ENCODE results near the gene CCL22. TPM values are rescaled to one million over a fixed set of nuclear protein-coding genes. Genes with fewer than 3 reads are reported as not detected.
"Not testable (repeated sequence)": the region's sequence is repeated elsewhere in the genome, so short reads cannot be mapped to it uniquely, and the experiment has no call there.

CCL22 gene
- total RNA-seq, 1 donor from 2014 or later, result not detected

DNA sequence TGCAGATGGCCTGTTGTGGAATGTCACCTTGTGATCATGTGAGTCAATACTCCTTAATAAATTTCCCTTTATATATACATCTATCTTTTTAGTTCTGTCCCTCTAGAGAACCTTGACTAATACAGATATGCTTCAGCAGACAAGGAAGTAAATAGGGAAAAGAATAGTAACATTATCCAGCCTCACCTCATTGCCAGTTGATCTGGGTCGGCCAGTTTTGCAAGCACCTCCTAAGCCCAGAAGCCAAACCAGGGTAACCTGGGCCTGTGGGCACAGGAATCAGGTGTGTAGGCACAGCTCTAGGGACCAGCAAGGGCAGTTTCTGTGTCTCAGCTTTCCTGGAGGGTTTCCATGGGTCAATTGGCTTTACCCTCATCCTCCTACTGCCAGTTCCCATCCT lies 34.1 kb downstream of the CCL22 start:
- no peak for DNase-seq (ENCODE audit: low read depth in 2 of 2)

- DNase-seq (ENCODE audit: low read depth in 2 of 2), result peak in 1 of 2 donors; percentile 24
Measured at GRCh38 chr16:57394444-57394843, 35.9 kb downstream of the CCL22 start.

- DNase-seq (ENCODE audit: low read depth in 2 of 2), result no peak
Measured at GRCh38 chr16:57395026-57395425, 36.4 kb downstream of the CCL22 start.

DNA sequence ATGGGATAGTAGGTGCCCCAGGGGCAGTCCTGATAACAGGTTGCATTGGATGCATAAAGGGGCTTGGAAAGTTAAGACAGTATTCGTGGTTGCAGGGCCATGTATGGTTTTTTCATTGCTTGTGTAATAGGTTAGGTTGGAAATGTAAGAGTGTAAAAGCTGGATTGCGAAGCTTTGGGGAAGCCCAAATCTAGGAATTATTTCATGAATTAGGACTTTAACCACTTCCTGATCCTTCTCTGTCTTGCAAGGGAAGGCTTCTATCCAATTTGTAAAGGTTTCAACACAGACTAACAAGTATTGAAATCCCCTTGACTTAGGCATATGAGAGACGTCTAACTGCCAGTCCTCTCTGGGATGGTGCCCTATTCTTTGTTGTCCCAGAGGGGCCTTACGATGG lies 38.2 kb downstream of the CCL22 start:
- DNase-seq (ENCODE audit: low read depth in 2 of 2), result no peak

DNA sequence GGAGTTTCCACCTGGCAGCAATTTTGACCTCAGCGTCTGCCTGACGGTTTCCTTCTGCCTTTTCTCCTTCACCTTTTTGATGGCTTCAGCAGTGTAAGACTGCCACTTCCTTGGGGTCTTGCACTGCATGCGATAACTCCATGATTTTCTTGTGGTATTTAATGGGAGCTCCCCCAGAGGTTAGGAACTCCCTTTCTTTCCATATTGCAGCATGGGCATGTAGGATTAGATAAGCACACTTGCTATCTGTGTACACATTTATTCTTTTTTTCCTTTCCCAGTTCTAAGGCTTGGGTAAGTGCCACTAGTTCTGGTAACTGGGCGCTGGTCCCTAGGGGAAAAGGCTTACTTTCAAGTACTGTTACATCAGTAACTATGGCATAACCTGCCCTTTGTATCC lies 38.9 kb downstream of the CCL22 start:
- not testable (repeated sequence) for DNase-seq (ENCODE audit: low read depth in 2 of 2)

- no peak for DNase-seq (ENCODE audit: low read depth in 2 of 2)
Measured at GRCh38 chr16:57401943-57402640, 43.5 kb downstream of the CCL22 start.

- no peak for DNase-seq (ENCODE audit: low read depth in 2 of 2)
Measured at GRCh38 chr16:57403965-57404817, 45.6 kb downstream of the CCL22 start, which contains the start of gene CCL17. CCL17 (plus strand) TSS chr16:57404767; CDS start chr16:57413933, 9,166 bp downstream.

- DNase-seq (ENCODE audit: low read depth in 2 of 2), result no peak
Measured at GRCh38 chr16:57405097-57405496, 46.5 kb downstream of the CCL22 start.

- DNase-seq (ENCODE audit: low read depth in 2 of 2), result no peak
Measured at GRCh38 chr16:57406881-57407280, 48.3 kb downstream of the CCL22 start.

- DNase-seq (ENCODE audit: low read depth in 2 of 2), result no peak
Measured at GRCh38 chr16:57407521-57408353, 49.2 kb downstream of the CCL22 start.

DNA sequence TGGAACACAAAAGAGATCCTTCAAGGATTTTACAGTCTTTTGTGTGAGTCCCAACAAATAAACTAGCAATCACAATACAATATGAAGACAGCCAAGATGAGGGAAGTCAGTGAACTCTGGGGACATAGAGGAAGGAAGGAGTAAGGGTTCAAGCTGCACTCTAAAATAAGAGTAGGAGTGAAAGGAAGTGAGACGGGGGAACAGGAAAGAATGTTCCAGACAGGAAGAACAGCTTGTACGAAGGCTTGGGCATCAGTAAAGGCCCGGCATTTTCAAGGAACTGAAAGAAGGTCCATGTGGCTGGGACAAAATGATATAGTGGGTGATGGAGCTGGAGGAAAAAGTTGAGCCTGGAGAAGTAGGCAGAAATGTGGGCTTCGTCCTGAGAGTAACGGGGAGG lies 50.5 kb downstream of the CCL22 start:
- DNase-seq (ENCODE audit: low read depth in 2 of 2), result peak in 1 of 2 donors; percentile 46

DNA sequence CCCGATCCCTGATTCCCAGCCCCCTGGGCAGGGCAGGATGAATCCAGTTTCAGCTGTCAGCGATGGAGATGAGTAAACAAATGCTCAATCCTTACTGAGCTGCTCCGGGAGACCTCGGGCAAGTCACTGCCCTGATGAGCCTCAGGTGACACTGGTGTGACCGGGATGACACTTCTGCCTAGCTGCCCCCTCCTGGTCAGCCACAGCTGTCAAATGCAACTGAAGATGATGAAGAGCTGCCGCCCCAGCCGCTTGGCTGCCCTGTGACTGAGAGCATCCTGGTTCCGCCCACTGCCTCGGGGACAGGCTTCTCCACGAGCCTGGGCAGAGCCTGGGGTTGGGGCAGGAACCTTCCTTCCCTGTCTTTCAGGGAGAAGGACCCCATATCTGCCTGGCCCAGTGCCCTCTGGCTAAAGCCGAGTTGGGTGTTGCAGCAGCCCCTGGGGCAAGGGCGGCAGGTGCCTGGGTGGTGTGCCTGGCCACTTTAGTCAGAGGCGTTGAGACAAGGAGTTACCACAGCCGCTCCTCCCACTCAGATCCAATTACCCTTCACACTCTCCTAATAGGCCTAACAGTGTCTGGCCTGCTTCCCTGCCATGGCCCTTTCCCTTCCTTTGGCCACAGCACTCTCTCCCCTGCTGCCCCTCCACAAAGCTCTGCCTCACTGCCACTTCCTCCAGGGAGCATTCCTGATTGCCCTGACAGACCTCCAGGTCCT lies 51.4 kb downstream of the CCL22 start:
- peak; percentile 24 to 28 for DNase-seq (ENCODE audit: low read depth in 2 of 2)

DNA sequence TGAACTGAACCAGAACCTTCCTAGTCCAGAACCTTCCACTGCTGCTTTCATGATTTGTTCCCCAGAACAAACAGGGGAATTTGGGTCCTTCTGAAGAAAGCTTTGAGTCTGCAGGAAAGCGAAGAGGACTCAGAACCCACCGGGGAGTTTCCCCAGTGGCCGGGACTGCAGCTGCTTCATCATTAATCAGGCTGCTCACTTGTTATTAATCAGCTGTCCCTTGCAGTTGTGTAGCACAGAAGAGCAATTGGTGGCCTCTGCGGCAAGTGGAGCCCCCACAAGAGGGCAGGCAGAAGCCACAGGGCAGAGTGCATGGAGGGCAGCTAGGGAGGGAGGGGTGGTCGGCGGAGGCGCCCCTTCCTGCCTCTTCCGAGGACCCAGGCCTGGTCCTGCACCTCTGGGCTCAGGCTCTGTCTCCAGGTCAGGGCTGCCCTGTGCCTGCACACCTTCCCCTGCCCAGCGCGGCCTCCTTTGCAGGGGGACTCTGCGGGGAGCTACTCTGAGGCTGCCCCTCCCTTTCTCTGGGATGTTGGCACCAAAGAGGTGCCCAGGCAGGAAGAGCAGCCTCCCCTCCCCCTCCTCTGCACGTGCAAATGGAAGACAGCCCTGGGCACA lies 52.9 kb downstream of the CCL22 start:
- peak in 1 of 2 donors; percentile 20 for DNase-seq (ENCODE audit: low read depth in 2 of 2)

DNA sequence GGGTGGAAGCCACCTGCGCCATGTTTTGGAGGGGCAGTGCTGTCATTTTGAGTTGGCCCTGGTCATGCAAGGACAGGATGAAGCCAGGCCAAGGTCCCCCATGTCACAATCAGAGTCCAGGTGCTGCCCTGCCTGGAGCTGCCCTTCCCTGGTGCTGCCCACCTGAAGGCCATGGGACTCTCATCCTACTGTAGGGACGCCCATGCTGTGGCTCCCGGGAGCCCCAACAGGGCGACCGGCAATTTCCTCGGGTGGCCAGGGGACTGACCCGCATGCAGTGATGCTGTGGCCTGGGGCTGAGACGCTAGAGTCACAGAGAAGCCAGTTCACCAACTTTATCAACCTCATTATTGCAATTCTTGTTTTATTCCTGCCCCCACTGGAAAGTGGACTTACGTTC lies 54.0 kb downstream of the CCL22 start:
- DNase-seq (ENCODE audit: low read depth in 2 of 2), result no peak

DNA sequence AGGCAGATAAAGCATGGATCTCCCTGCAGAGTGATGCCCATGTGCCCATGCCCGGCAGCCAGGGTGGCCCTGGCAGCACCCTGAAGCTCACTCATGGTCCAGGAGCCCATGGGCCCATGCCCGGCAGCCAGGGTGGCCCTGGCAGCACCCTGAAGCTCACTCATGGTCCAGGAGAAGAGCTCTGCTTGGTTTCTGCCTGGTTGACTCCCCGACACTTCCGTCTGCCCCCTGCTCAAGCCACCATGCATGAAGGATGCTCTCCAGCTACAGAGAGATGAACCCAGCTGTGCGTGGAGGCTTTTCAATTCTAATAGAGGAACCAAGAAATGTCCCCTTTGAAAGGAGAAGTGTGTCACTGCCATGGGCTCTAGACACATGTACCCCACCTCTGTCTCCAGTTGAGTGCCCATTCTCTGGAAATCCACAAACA lies 54.7 kb downstream of the CCL22 start:
- no peak for DNase-seq (ENCODE audit: low read depth in 2 of 2)

DNA sequence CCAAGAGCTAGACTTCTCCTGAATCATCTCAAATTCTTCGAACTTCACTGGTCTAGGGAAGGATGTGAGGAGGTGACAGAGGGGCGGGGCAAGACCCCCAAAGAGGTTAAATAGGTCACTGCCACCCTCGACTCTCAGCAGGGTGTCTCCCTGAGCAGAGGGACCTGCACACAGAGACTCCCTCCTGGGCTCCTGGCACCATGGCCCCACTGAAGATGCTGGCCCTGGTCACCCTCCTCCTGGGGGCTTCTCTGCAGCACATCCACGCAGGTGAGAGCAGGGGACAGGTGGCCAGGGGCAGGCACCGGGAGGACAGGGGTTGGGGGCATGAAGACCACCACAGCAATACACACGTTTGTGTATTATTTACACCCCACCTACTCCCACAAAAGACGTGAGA lies 55.1 kb downstream of the CCL22 start:
- DNase-seq (ENCODE audit: low read depth in 2 of 2), result no peak
